ENCODE measurements around the gene IL13RA2.

Gene IL13RA2

GRCh38 chrX:115021121-115021520 lies 3.7 kb upstream of the IL13RA2 start:
- Histone ChIP-seq H2AK5ac (ENCODE audit: low read length) (no peak overlapping the region), H4K91ac (ENCODE audit: low read depth, low read length) (no peak overlapping the region), H3K27me3 (ENCODE audit: insufficient read depth, low read length) (no peaks in the 10 kb centered on the region), H2BK120ac (ENCODE audit: insufficient read depth, low read length, poor library complexity) (no peak overlapping the region), H3K23ac (ENCODE audit: low read length) (no peak overlapping the region), H2BK12ac (ENCODE audit: low read length) (no peak overlapping the region), H3K4me2 (ENCODE audit: low read length) (no peak overlapping the region), H3K36me3 (ENCODE audit: control insufficient read depth in 1 of 2, insufficient read depth in 2 of 2, low read length in 2 of 2) (no peaks in the 10 kb centered on the region), H3K4me3 (ENCODE audit: low read depth, low read length) (no peak overlapping the region), H3K18ac (ENCODE audit: low read length) (no peak overlapping the region), H4K8ac (ENCODE audit: low read depth, low read length) (no peak overlapping the region), H3K79me2 (ENCODE audit: control insufficient read depth, insufficient read depth, low read length, poor library complexity) (no peaks in the 10 kb centered on the region), H2AFZ (ENCODE audit: insufficient read depth, low read length, poor library complexity) (no peak overlapping the region), H3K14ac (ENCODE audit: low read length) (no peak overlapping the region), H2BK5ac (ENCODE audit: low read depth, low read length, poor library complexity) (no peak overlapping the region), H3K79me1 (ENCODE audit: low read length) (no peaks in the 10 kb centered on the region), H3K27ac (ENCODE audit: low read depth, low read length) (no peak overlapping the region), H3K9me3 (ENCODE audit: insufficient read depth, low read depth, low read length) (no peaks in the 10 kb centered on the region), H3K4me1 (ENCODE audit: control insufficient read depth in 1 of 2, insufficient read depth in 2 of 2, low read length in 2 of 2) (no peaks in the 10 kb centered on the region), H3K9ac (ENCODE audit: low read length) (no peak overlapping the region), H4K12ac (ENCODE audit: low read depth, low read length) (no peak overlapping the region), H3K4ac (ENCODE audit: low read depth, low read length) (no peak overlapping the region)
- WGBS (ENCODE audit: extremely low coverage, insufficient coverage, insufficient read length): no CpG with 5 or more reads among the region's 5 CpGs
- DNase-seq: peak in 1 of 2 donors; percentile 22

- H3K18ac ChIP-seq (ENCODE audit: low read length): no peak overlapping the region
- no peaks in the 10 kb centered on the region for H3K9me3 ChIP-seq (ENCODE audit: insufficient read depth, low read depth, low read length)
- no peak for DNase-seq
- no peak overlapping the region for H2BK5ac ChIP-seq (ENCODE audit: low read depth, low read length, poor library complexity)
- no peak overlapping the region for H3K4me3 ChIP-seq (ENCODE audit: low read depth, low read length)
- H3K4me1 ChIP-seq (ENCODE audit: control insufficient read depth in 1 of 2, insufficient read depth in 2 of 2, low read length in 2 of 2): no peaks in the 10 kb centered on the region
- no peak overlapping the region for H2BK120ac ChIP-seq (ENCODE audit: insufficient read depth, low read length, poor library complexity)
- H4K91ac ChIP-seq (ENCODE audit: low read depth, low read length): no peak overlapping the region
- H4K8ac ChIP-seq (ENCODE audit: low read depth, low read length): no peak overlapping the region
- H2AK5ac ChIP-seq (ENCODE audit: low read length): no peak overlapping the region
- WGBS (ENCODE audit: extremely low coverage, insufficient coverage, insufficient read length): no CpG with 5 or more reads among the region's 2 CpGs
- H3K4me2 ChIP-seq (ENCODE audit: low read length): no peak overlapping the region
- no peaks in the 10 kb centered on the region for H3K79me1 ChIP-seq (ENCODE audit: low read length)
- H3K23ac ChIP-seq (ENCODE audit: low read length): no peak overlapping the region
- H3K79me2 ChIP-seq (ENCODE audit: control insufficient read depth, insufficient read depth, low read length, poor library complexity): no peaks in the 10 kb centered on the region
- H4K12ac ChIP-seq (ENCODE audit: low read depth, low read length): no peak overlapping the region
- H3K36me3 ChIP-seq (ENCODE audit: control insufficient read depth in 1 of 2, insufficient read depth in 2 of 2, low read length in 2 of 2): no peaks in the 10 kb centered on the region
- H2AFZ ChIP-seq (ENCODE audit: insufficient read depth, low read length, poor library complexity): no peak overlapping the region
- H3K14ac ChIP-seq (ENCODE audit: low read length): no peak overlapping the region
- H3K4ac ChIP-seq (ENCODE audit: low read depth, low read length): no peak overlapping the region
- no peak overlapping the region for H3K27ac ChIP-seq (ENCODE audit: low read depth, low read length)
- H3K27me3 ChIP-seq (ENCODE audit: insufficient read depth, low read length): no peaks in the 10 kb centered on the region
- no peak overlapping the region for H2BK12ac ChIP-seq (ENCODE audit: low read length)
- H3K9ac ChIP-seq (ENCODE audit: low read length): no peak overlapping the region
These were observed 1.5 kb upstream of the IL13RA2 start for GRCh38 chrX:115018944-115019343.

GRCh38 chrX:115018040-115018647 lies 728 bp upstream of the IL13RA2 start:
- no peak overlapping the region for H2BK5ac ChIP-seq (ENCODE audit: low read depth, low read length, poor library complexity)
- no peak overlapping the region for H3K27ac ChIP-seq (ENCODE audit: low read depth, low read length)
- no peak overlapping the region for H3K4me2 ChIP-seq (ENCODE audit: low read length)
- no peak overlapping the region for H2BK120ac ChIP-seq (ENCODE audit: insufficient read depth, low read length, poor library complexity)
- no peak overlapping the region for H3K4ac ChIP-seq (ENCODE audit: low read depth, low read length)
- H3K4me3 ChIP-seq (ENCODE audit: low read depth, low read length): no peak overlapping the region
- H4K8ac ChIP-seq (ENCODE audit: low read depth, low read length): no peak overlapping the region
- no peaks in the 10 kb centered on the region for H3K9me3 ChIP-seq (ENCODE audit: insufficient read depth, low read depth, low read length)
- no peaks in the 10 kb centered on the region for H3K27me3 ChIP-seq (ENCODE audit: insufficient read depth, low read length)
- peak in 1 of 2 donors; percentile 50 for DNase-seq
- no peak overlapping the region for H4K12ac ChIP-seq (ENCODE audit: low read depth, low read length)
- no peak overlapping the region for H3K9ac ChIP-seq (ENCODE audit: low read length)
- no peak overlapping the region for H2AFZ ChIP-seq (ENCODE audit: insufficient read depth, low read length, poor library complexity)
- no peaks in the 10 kb centered on the region for H3K36me3 ChIP-seq (ENCODE audit: control insufficient read depth in 1 of 2, insufficient read depth in 2 of 2, low read length in 2 of 2)
- H2BK12ac ChIP-seq (ENCODE audit: low read length): no peak overlapping the region
- no peak overlapping the region for H4K91ac ChIP-seq (ENCODE audit: low read depth, low read length)
- H3K18ac ChIP-seq (ENCODE audit: low read length): no peak overlapping the region
- no peak overlapping the region for H3K23ac ChIP-seq (ENCODE audit: low read length)
- H2AK5ac ChIP-seq (ENCODE audit: low read length): no peak overlapping the region
- no peaks in the 10 kb centered on the region for H3K79me1 ChIP-seq (ENCODE audit: low read length)
- no peaks in the 10 kb centered on the region for H3K79me2 ChIP-seq (ENCODE audit: control insufficient read depth, insufficient read depth, low read length, poor library complexity)
- H3K14ac ChIP-seq (ENCODE audit: low read length): no peak overlapping the region
- no CpG with 5 or more reads among the region's 6 CpGs for WGBS (ENCODE audit: extremely low coverage, insufficient coverage, insufficient read length)
- no peaks in the 10 kb centered on the region for H3K4me1 ChIP-seq (ENCODE audit: control insufficient read depth in 1 of 2, insufficient read depth in 2 of 2, low read length in 2 of 2)

GRCh38 chrX:115013705-115014104 lies 3.7 kb downstream of the IL13RA2 start:
- Histone ChIP-seq H3K4me3 (ENCODE audit: low read depth, low read length) (no peak overlapping the region), H4K12ac (ENCODE audit: low read depth, low read length) (no peak overlapping the region), H2BK12ac (ENCODE audit: low read length) (no peak overlapping the region), H4K91ac (ENCODE audit: low read depth, low read length) (no peak overlapping the region), H3K36me3 (ENCODE audit: control insufficient read depth in 1 of 2, insufficient read depth in 2 of 2, low read length in 2 of 2) (no peaks in the 10 kb centered on the region), H2AFZ (ENCODE audit: insufficient read depth, low read length, poor library complexity) (no peak overlapping the region), H3K27ac (ENCODE audit: low read depth, low read length) (no peak overlapping the region), H3K14ac (ENCODE audit: low read length) (no peak overlapping the region), H3K79me2 (ENCODE audit: control insufficient read depth, insufficient read depth, low read length, poor library complexity) (no peaks in the 10 kb centered on the region), H3K4ac (ENCODE audit: low read depth, low read length) (no peak overlapping the region), H2AK5ac (ENCODE audit: low read length) (no peak overlapping the region), H3K23ac (ENCODE audit: low read length) (no peak overlapping the region), H3K4me2 (ENCODE audit: low read length) (no peak overlapping the region), H3K9ac (ENCODE audit: low read length) (no peak overlapping the region), H3K18ac (ENCODE audit: low read length) (no peak overlapping the region), H2BK5ac (ENCODE audit: low read depth, low read length, poor library complexity) (no peak overlapping the region), H3K4me1 (ENCODE audit: control insufficient read depth in 1 of 2, insufficient read depth in 2 of 2, low read length in 2 of 2) (no peaks in the 10 kb centered on the region), H4K8ac (ENCODE audit: low read depth, low read length) (no peak overlapping the region), H2BK120ac (ENCODE audit: insufficient read depth, low read length, poor library complexity) (no peak overlapping the region), H3K79me1 (ENCODE audit: low read length) (no peaks in the 10 kb centered on the region), H3K27me3 (ENCODE audit: insufficient read depth, low read length) (no peaks in the 10 kb centered on the region), H3K9me3 (ENCODE audit: insufficient read depth, low read depth, low read length) (no peaks in the 10 kb centered on the region)
- no CpG with 5 or more reads among the region's 3 CpGs for WGBS (ENCODE audit: extremely low coverage, insufficient coverage, insufficient read length)
- DNase-seq: peak in 1 of 2 donors; percentile 58

Measured in trophoblast cell (in vitro differentiated cells and primary cell).